ENCODE data around the gene C7.

DNA sequence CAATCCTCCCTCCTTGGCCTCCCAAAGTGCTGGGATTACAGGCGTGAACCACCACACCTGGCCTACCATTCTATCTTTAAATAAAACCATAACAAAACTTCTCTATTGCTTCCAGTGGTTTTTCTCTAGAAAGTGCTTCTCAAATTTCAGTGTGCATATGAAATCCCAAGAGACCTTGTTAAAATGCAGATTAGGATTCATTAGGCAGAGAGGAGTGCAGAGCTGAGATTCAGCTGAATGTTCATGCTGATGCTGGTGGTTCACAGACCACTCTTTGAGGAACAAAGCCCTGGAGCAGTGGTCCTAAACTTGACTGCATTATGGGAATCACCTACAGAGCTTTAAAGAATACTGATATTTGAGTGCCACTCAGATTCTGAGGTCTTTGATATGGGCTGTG, 39.9 kb upstream of the C7 start:
- TF ChIP-seq POLR2AphosphoS5 (IDR thresholded peaks at IDR 0.05; ENCODE audit: low read depth) (no peak), EZH2 (IDR thresholded peaks at IDR 0.05; ENCODE audit: low read depth, unreplicated experiment) (no peak), CTCF (conservative IDR thresholded peaks at IDR 0.05; ENCODE audit: low read depth in 2 of 2) (no peak), JUNB (IDR thresholded peaks at IDR 0.05; ENCODE audit: unreplicated experiment) (no peak), CREB1 (CRISPR knock-in tag; IDR thresholded peaks at IDR 0.05; ENCODE audit: low read depth) (no peak), EZH2phosphoT487 (IDR thresholded peaks at IDR 0.05; ENCODE audit: unreplicated experiment) (no peak), REST (IDR thresholded peaks at IDR 0.05; ENCODE audit: unreplicated experiment) (no peak), STAT1 (IDR thresholded peaks at IDR 0.05; ENCODE audit: unreplicated experiment) (no peak), NANOG (IDR thresholded peaks at IDR 0.05; ENCODE audit: borderline replicate concordance) (no peak), ZNF114 (CRISPR knock-in tag; IDR thresholded peaks at IDR 0.05) (no peak), ZNF331 (CRISPR knock-in tag; IDR thresholded peaks at IDR 0.05; ENCODE audit: low read depth) (no peak)
- TF ChIP-seq, protein P1, sequence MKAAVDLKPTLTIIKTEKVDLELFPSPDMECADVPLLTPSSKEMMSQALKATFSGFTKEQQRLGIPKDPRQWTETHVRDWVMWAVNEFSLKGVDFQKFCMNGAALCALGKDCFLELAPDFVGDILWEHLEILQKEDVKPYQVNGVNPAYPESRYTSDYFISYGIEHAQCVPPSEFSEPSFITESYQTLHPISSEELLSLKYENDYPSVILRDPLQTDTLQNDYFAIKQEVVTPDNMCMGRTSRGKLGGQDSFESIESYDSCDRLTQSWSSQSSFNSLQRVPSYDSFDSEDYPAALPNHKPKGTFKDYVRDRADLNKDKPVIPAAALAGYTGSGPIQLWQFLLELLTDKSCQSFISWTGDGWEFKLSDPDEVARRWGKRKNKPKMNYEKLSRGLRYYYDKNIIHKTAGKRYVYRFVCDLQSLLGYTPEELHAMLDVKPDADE (IDR thresholded peaks at IDR 0.05), result no peak
- TF ChIP-seq, protein P2, sequence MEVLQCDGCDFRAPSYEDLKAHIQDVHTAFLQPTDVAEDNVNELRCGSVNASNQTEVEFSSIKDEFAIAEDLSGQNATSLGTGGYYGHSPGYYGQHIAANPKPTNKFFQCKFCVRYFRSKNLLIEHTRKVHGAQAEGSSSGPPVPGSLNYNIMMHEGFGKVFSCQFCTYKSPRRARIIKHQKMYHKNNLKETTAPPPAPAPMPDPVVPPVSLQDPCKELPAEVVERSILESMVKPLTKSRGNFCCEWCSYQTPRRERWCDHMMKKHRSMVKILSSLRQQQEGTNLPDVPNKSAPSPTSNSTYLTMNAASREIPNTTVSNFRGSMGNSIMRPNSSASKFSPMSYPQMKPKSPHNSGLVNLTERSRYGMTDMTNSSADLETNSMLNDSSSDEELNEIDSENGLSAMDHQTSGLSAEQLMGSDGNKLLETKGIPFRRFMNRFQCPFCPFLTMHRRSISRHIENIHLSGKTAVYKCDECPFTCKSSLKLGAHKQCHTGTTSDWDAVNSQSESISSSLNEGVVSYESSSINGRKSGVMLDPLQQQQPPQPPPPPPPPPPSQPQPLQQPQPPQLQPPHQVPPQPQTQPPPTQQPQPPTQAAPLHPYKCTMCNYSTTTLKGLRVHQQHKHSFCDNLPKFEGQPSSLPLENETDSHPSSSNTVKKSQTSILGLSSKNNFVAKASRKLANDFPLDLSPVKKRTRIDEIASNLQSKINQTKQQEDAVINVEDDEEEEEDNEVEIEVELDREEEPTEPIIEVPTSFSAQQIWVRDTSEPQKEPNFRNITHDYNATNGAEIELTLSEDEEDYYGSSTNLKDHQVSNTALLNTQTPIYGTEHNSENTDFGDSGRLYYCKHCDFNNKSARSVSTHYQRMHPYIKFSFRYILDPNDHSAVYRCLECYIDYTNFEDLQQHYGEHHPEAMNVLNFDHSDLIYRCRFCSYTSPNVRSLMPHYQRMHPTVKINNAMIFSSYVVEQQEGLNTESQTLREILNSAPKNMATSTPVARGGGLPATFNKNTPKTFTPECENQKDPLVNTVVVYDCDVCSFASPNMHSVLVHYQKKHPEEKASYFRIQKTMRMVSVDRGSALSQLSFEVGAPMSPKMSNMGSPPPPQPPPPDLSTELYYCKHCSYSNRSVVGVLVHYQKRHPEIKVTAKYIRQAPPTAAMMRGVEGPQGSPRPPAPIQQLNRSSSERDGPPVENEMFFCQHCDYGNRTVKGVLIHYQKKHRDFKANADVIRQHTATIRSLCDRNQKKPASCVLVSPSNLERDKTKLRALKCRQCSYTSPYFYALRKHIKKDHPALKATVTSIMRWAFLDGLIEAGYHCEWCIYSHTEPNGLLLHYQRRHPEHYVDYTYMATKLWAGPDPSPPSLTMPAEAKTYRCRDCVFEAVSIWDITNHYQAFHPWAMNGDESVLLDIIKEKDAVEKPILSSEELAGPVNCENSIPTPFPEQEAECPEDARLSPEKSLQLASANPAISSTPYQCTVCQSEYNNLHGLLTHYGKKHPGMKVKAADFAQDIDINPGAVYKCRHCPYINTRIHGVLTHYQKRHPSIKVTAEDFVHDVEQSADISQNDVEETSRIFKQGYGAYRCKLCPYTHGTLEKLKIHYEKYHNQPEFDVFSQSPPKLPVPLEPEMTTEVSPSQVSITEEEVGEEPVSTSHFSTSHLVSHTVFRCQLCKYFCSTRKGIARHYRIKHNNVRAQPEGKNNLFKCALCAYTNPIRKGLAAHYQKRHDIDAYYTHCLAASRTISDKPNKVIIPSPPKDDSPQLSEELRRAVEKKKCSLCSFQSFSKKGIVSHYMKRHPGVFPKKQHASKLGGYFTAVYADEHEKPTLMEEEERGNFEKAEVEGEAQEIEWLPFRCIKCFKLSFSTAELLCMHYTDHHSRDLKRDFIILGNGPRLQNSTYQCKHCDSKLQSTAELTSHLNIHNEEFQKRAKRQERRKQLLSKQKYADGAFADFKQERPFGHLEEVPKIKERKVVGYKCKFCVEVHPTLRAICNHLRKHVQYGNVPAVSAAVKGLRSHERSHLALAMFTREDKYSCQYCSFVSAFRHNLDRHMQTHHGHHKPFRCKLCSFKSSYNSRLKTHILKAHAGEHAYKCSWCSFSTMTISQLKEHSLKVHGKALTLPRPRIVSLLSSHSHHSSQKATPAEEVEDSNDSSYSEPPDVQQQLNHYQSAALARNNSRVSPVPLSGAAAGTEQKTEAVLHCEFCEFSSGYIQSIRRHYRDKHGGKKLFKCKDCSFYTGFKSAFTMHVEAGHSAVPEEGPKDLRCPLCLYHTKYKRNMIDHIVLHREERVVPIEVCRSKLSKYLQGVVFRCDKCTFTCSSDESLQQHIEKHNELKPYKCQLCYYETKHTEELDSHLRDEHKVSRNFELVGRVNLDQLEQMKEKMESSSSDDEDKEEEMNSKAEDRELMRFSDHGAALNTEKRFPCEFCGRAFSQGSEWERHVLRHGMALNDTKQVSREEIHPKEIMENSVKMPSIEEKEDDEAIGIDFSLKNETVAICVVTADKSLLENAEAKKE (CRISPR knock-in tag; IDR thresholded peaks at IDR 0.05), result no peak

All from GM23338 (cell line).